ENCODE measurements around the gene CATSPER3. TPM values are rescaled to one million over a fixed set of nuclear protein-coding genes. Genes with fewer than 3 reads are reported as not detected.

CATSPER3 gene
- total RNA-seq, 2 donors from 2014 or later: 3.2 TPM; not detected in 1

DNA sequence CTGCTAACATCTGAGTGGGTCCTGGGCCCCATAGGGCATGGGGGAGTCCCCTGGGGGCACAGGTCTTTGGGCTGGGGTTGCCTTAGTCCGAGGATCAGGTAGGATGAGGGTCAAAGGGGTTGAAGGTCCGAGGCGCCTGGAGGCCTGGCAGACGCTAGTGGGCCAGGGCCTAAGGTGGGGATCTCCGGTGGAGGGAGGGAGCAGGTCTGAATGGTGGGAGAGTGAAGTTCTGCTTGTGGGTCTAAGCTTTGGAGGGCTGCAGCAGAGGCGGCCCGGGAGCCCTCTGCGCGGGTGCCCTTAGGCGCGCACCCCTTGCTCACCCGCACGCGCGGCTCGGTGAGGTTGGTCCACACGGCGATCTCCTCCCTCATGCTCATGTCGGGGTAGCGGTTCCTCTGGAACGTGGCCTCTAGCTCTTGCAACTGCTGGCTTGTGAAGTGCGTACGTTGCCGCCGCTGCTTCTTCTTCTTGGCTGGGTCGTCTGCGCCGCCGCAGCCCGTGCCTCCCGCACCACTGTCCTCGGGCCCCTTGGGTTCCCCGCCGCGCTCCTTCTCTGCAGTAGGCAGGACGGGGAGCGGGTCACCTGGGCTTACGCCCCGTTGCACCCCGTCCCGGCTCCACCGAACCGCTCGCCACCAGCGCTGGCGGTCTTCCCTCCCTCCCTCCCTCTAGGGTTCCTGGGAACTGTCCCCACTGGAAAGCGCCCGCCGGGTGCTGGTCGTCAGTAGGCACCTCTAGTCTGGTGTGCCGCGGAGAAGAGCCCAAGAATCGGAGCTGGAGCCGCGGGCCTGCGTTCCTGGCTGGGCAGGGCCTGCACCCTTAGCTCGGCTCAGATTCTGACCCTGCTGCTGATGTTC is 63.5 kb downstream of the CATSPER3 start:
- no peak for TF ChIP-seq POLR2AphosphoS5 (IDR thresholded peaks at IDR 0.05)
- no peak for TF ChIP-seq POLR2A (IDR thresholded peaks at IDR 0.05)
- no peak for TF ChIP-seq CTCF (IDR thresholded peaks at IDR 0.05)
- DNase-seq (ENCODE audit: low spot score): no peak
- H3K36me3 ChIP-seq: no peaks in the 10 kb centered on the region
- 54% methylated on average over 55 of the region's 57 CpGs for WGBS
- peak overlapping the region; percentile 48 to 57 for H3K4me3 ChIP-seq
- no peaks in the 10 kb centered on the region for H3K4me1 ChIP-seq (replicated peaks)
- intact Hi-C loops (cut with DNase I): no loop called here
- H3K27ac ChIP-seq: peak overlapping the region; percentile 36 to 81
- peaks cover 5% of the 10 kb centered on the region for H3K27me3 ChIP-seq (replicated peaks; ENCODE audit: insufficient read depth)
- no peaks in the 10 kb centered on the region for H3K9me3 ChIP-seq

- Histone ChIP-seq H3K27me3 (replicated peaks; ENCODE audit: insufficient read depth) (peaks cover 5% of the 10 kb centered on the region), H3K4me3 (peak overlapping the region; percentile 48 to 57), H3K4me1 (replicated peaks) (no peaks in the 10 kb centered on the region), H3K27ac (peak overlapping the region; percentile 74 to 81), H3K9me3 (no peaks in the 10 kb centered on the region), H3K36me3 (no peaks in the 10 kb centered on the region)
- TF ChIP-seq CTCF (IDR thresholded peaks at IDR 0.05) (no peak), POLR2AphosphoS5 (IDR thresholded peaks at IDR 0.05) (no peak), POLR2A (IDR thresholded peaks at IDR 0.05) (no peak)
- intact Hi-C loops (cut with DNase I): no loop called here
- no peak for DNase-seq (ENCODE audit: low spot score)
- WGBS: 47% methylated on average over 15 of the region's 15 CpGs
Measured at GRCh38 chr5:135031813-135032694, 64.3 kb downstream of the CATSPER3 start.

GRCh38 chr5:135032695-135032998 is 64.9 kb downstream of the CATSPER3 start:
- Histone ChIP-seq H3K36me3 (no peaks in the 10 kb centered on the region), H3K9me3 (no peaks in the 10 kb centered on the region), H3K4me1 (replicated peaks) (no peaks in the 10 kb centered on the region), H3K27ac (peak overlapping the region; percentile 74 to 81), H3K27me3 (replicated peaks; ENCODE audit: insufficient read depth) (peaks cover 10% of the 10 kb centered on the region), H3K4me3 (peak overlapping the region; percentile 48 to 57)
- DNase-seq (ENCODE audit: low spot score): no peak
- WGBS: 7% methylated on average over 18 of the region's 18 CpGs
- TF ChIP-seq POLR2A (IDR thresholded peaks at IDR 0.05): no peak
- TF ChIP-seq POLR2AphosphoS5 (IDR thresholded peaks at IDR 0.05): no peak
- no peak for TF ChIP-seq CTCF (IDR thresholded peaks at IDR 0.05)
- intact Hi-C loops (cut with DNase I): no loop called here

DNA sequence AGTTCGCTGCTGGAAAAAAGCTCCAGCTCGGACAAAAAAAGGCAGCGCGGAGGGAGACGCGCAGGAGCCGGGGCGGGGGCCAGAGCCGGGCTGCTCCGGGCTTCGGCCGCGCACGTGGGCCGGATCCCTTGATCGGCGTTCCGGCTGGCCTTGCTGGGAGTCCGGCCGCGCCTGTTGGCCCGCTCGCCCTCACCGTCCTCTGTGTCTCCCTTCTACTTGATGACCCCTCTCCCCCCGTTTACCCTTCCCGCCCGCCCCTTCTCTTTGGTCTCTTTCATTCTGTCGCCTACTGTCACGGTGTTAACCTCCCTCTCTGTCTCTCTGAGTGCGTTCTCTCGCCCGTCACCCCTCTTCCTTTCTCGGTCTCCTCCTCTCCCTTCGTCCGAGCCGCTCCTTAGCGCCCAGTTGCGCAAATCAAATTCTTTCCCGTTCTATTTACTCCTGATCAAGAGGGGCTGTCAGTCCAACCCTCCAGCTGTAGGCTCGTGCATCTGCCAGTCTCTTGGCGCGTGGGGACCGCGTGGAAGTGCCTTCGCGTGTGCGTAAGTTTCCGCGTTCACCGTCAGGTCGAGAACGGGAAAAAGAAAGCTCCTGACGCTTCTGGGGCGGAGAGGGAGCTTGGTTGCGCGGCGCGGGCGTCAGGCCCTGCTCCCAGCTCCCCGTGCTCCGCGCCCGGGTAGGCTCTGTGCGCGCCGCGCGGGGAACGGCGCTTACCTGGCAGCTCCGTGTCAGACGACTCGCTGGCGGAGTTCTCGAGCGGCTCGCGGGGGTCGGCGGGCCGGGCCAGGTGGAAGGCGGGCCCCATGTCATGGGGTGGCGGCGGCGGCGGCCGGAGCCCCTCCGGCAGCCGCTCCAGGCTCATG is 65.5 kb downstream of the CATSPER3 start:
- Histone ChIP-seq H3K27me3 (replicated peaks; ENCODE audit: insufficient read depth) (peaks cover 16% of the 10 kb centered on the region), H3K4me1 (replicated peaks) (no peaks in the 10 kb centered on the region), H3K9me3 (no peaks in the 10 kb centered on the region), H3K27ac (peak overlapping the region; percentile 74 to 81), H3K36me3 (no peaks in the 10 kb centered on the region), H3K4me3 (peak overlapping the region; percentile 48 to 57)
- TF ChIP-seq CTCF (IDR thresholded peaks at IDR 0.05) (no peak), POLR2A (IDR thresholded peaks at IDR 0.05) (peak; percentile 23)
- WGBS: under 1% methylated on average over 71 of the region's 89 CpGs
- intact Hi-C loops (cut with DNase I): no loop called here
- peak; percentile 32 for DNase-seq (ENCODE audit: low spot score)
